COLO668 (cell line): Measurements from ENCODE around the gene SLC5A2.
A peak's percentile ranks its signal among the peaks of the same experiment; 100 is the strongest.
"Not testable (repeated sequence)": the region's sequence is repeated elsewhere in the genome, so short reads cannot be mapped to it uniquely, and the experiment has no call there.

Source experiments
- DNase-seq: peaks from one replicate; lab custom pipeline; 2025; ENCODE audit not compliant: unreplicated experiment; lab: John Stamatoyannopoulos, UW

The SLC5A2 gene

GRCh38 chr16:31491778-31492418, 9.0 kb downstream of the SLC5A2 start:
- DNase-seq = no peak

GRCh38 chr16:31493506-31494125, 10.7 kb downstream of the SLC5A2 start:
- DNase-seq = no peak

GRCh38 chr16:31496670-31497069, 13.7 kb downstream of the SLC5A2 start:
- no peak for DNase-seq

GRCh38 chr16:31498493-31498892, 15.6 kb downstream of the SLC5A2 start:
- DNase-seq = no peak

- no peak for DNase-seq
Observed at GRCh38 chr16:31499928-31500327, 17.0 kb downstream of the SLC5A2 start.

- no peak for DNase-seq
Observed at GRCh38 chr16:31501226-31501965, 18.5 kb downstream of the SLC5A2 start.

GRCh38 chr16:31501966-31502348, 19.0 kb downstream of the SLC5A2 start:
- DNase-seq = no peak

- DNase-seq = no peak
Observed at GRCh38 chr16:31502981-31503380, 20.1 kb downstream of the SLC5A2 start.

- not testable (repeated sequence) for DNase-seq
Observed at GRCh38 chr16:31503555-31503954, 20.6 kb downstream of the SLC5A2 start.

- no peak for DNase-seq
Observed at GRCh38 chr16:31504159-31504558, 21.2 kb downstream of the SLC5A2 start.

- no peak for DNase-seq
Observed at GRCh38 chr16:31505483-31505882, 22.6 kb downstream of the SLC5A2 start.

GRCh38 chr16:31507617-31507928, 24.6 kb downstream of the SLC5A2 start:
- DNase-seq = peak; percentile 38

GRCh38 chr16:31507929-31508705, 25.2 kb downstream of the SLC5A2 start, which contains the start of gene RUSF1:
RUSF1 (minus strand) TSS chr16:31508391; CDS start chr16:31508373, 18 bp downstream.
- peak; percentile 92 for DNase-seq

GRCh38 chr16:31508706-31509195, 25.8 kb downstream of the SLC5A2 start:
- no peak for DNase-seq

- no peak for DNase-seq
Observed at GRCh38 chr16:31513126-31513525, 30.2 kb downstream of the SLC5A2 start.

GRCh38 chr16:31513884-31514283, 31.0 kb downstream of the SLC5A2 start:
- DNase-seq = no peak

GRCh38 chr16:31517800-31518402, 35.0 kb downstream of the SLC5A2 start:
- DNase-seq = peak; percentile 15

- DNase-seq = peak; percentile 48
Observed at GRCh38 chr16:31519759-31520431, 37.0 kb downstream of the SLC5A2 start.

- DNase-seq = no peak
Observed at GRCh38 chr16:31521368-31521767, 38.4 kb downstream of the SLC5A2 start.

- no peak for DNase-seq
Observed at GRCh38 chr16:31522071-31522470, 39.1 kb downstream of the SLC5A2 start.
